IPS DF 19.7 (cell line): ENCODE results near the gene MED12L.
"Not testable (repeated sequence)": the region's sequence is repeated elsewhere in the genome, so short reads cannot be mapped to it uniquely, and the experiment has no call there.

ENCODE experiments used
- DNase-seq: peaks from one replicate; pipeline ENCODE4 v3.0.0-alpha.2; 2013; ENCODE audit warnings: low read depth, low spot score

MED12L gene

GRCh38 chr3:151142929-151143328 lies 57.5 kb downstream of the MED12L start:
- no peak for DNase-seq

GRCh38 chr3:151144016-151144415 lies 58.6 kb downstream of the MED12L start:
- DNase-seq, result no peak

GRCh38 chr3:151144760-151145159 lies 59.3 kb downstream of the MED12L start:
- no peak for DNase-seq

GRCh38 chr3:151145713-151146070 lies 60.2 kb downstream of the MED12L start:
- no peak for DNase-seq

GRCh38 chr3:151146071-151146730 lies 60.7 kb downstream of the MED12L start:
- DNase-seq, result peak; percentile 57

- DNase-seq, result no peak
These were observed 61.2 kb downstream of the MED12L start for GRCh38 chr3:151146731-151147091.

GRCh38 chr3:151147299-151147698 lies 61.8 kb downstream of the MED12L start:
- DNase-seq, result no peak

GRCh38 chr3:151152455-151153079 lies 67.1 kb downstream of the MED12L start:
- no peak for DNase-seq

- no peak for DNase-seq
These were observed 69.1 kb downstream of the MED12L start for GRCh38 chr3:151154566-151154965.

- no peak for DNase-seq
These were observed 70.1 kb downstream of the MED12L start for GRCh38 chr3:151155409-151156128.

GRCh38 chr3:151156618-151157216 lies 71.3 kb downstream of the MED12L start:
- peak; percentile 42 for DNase-seq

- no peak for DNase-seq
These were observed 74.3 kb downstream of the MED12L start for GRCh38 chr3:151159806-151160205.

GRCh38 chr3:151165226-151165625 lies 79.8 kb downstream of the MED12L start:
- DNase-seq, result no peak

- DNase-seq, result no peak
These were observed 80.7 kb downstream of the MED12L start for GRCh38 chr3:151166161-151166560.

GRCh38 chr3:151168269-151169094 lies 83.0 kb downstream of the MED12L start:
- no peak for DNase-seq

- no peak for DNase-seq
These were observed 83.9 kb downstream of the MED12L start for GRCh38 chr3:151169262-151169947.

GRCh38 chr3:151169948-151170679 lies 84.7 kb downstream of the MED12L start:
- not testable (repeated sequence) for DNase-seq

GRCh38 chr3:151171145-151171757 lies 85.8 kb downstream of the MED12L start:
- no peak for DNase-seq

GRCh38 chr3:151174351-151174750 lies 88.9 kb downstream of the MED12L start:
- DNase-seq, result no peak

- no peak for DNase-seq
These were observed 90.5 kb downstream of the MED12L start for GRCh38 chr3:151175952-151176351.
